HCT116 (cell line): ENCODE data around the gene SEPTIN11. TPM values are rescaled to one million over a fixed set of nuclear protein-coding genes. Genes with fewer than 3 reads are reported as not detected.
"Not testable (repeated sequence)": the region's sequence is repeated elsewhere in the genome, so short reads cannot be mapped to it uniquely, and the experiment has no call there.

Experiments
- ATAC-seq: fragments of 200-7000 bp; cut with Tn5 transposase; 2 replicates; pipeline ENCODE4 v1.9.1; 2020; ENCODE audit warnings: mild to moderate bottlenecking, moderate library complexity
- BruUV-seq: library from RNA; stranded (reverse); fragments of 400-500 nt; replicated peaks from 2 replicates; lab custom pipeline; 2021; lab: Mats Ljungman, UMichigan
- CTCF ChIA-PET: fragments of 300-600 bp; sonication (Branson Sonifier 250); formaldehyde crosslinking; loops from one replicate; lab custom pipeline; 2021; ENCODE audit warnings: antibody characterized with exemption; lab: Charles Lee
- POLR2A ChIA-PET: fragments of 300-600, 350-600 bp; sonication (Branson Sonifier 250); formaldehyde crosslinking; loops from one replicate; lab custom pipeline; 2021; ENCODE audit warnings: antibody characterized with exemption; lab: Charles Lee
- RAD21 ChIA-PET, 2 experiments: fragments of 300-600 bp; sonication (Branson Sonifier 250); formaldehyde crosslinking; loops; one replicate each; lab custom pipeline; 2023; ENCODE audit warnings: low total read pairs in 2 of 2; ENCODE audit not compliant: uncharacterized antibody in 2 of 2, unreplicated experiment in 2 of 2, low non-redundant PET in 1 of 2; lab: Charles Lee
- DNase-seq: peaks from one replicate; pipeline ENCODE4 v3.0.0-alpha.2; 2010; ENCODE audit warnings: low read depth, low spot score
- H2AFZ ChIP-seq: fragments of 200-600 bp; shearing (Covaris generic), sonication (generic); 2 replicates; pipeline ENCODE4 v1.6.1; 2017; ENCODE audit warnings: low read depth, mixed run types, mixed read lengths, antibody characterized with exemption, low read length; ENCODE audit not compliant: poor library complexity, severe bottlenecking
- H3K27ac ChIP-seq: 2 replicates; pipeline ENCODE4 v1.5.1; 2012; ENCODE audit warnings: low read depth, low read length
- H3K27me3 ChIP-seq: fragments of 200-600 bp; sonication (generic); 2 replicates; pipeline ENCODE4 v1.6.1; 2016; ENCODE audit warnings: mixed run types, low read length, mixed read lengths; ENCODE audit not compliant: insufficient read depth
- H3K36me3 ChIP-seq, 2 experiments: fragments of 200-500 bp in 1 of 2; fragments of 200-600 bp in 1 of 2; sonication (Bioruptor generic) in 1 of 2; sonication (generic) in 1 of 2; 2 replicates each; pipeline versions ENCODE4 v1.5.1 to v1.6.1; 2014 to 2016; ENCODE audit warnings: low read length in 2 of 2, inconsistent platforms in 1 of 2, mixed read lengths in 1 of 2, mixed run types in 1 of 2; ENCODE audit not compliant: insufficient read depth in 2 of 2, control insufficient read depth in 1 of 2
- H3K4me1 ChIP-seq, 2 experiments: fragments of 200-600 bp in 1 of 2; sonication (generic) in 1 of 2; 2 replicates each; pipeline versions ENCODE4 v1.5.1 to v1.6.1; 2012 to 2017; ENCODE audit warnings: low read length in 2 of 2, inconsistent platforms in 1 of 2, mild to moderate bottlenecking in 1 of 2, mixed read lengths in 1 of 2, mixed run types in 1 of 2, moderate library complexity in 1 of 2; ENCODE audit not compliant: insufficient read depth in 2 of 2, control insufficient read depth in 1 of 2
- H3K4me2 ChIP-seq: fragments of 200-600 bp; sonication (generic); 2 replicates; pipeline ENCODE4 v1.6.1; 2017; ENCODE audit warnings: mixed run types, low read length, mixed read lengths
- H3K4me3 ChIP-seq, 2 experiments: fragments of 200-600 bp in 1 of 2; sonication (generic) in 1 of 2; replicated peaks in 1 of 2; 2 replicates each; pipeline ENCODE4 v1.5.1; 2011 to 2016; ENCODE audit warnings: low read length in 2 of 2, control low read depth in 1 of 2, low read depth in 1 of 2, mild to moderate bottlenecking in 1 of 2, mixed read lengths in 1 of 2, mixed run types in 1 of 2
- H3K79me2 ChIP-seq: fragments of 200-600 bp; sonication (generic); 2 replicates; pipeline ENCODE4 v1.6.1; 2017; ENCODE audit warnings: mild to moderate bottlenecking, mixed run types, low read length, moderate library complexity, mixed read lengths; ENCODE audit not compliant: insufficient read depth
- H3K9ac ChIP-seq: fragments of 200-600 bp; sonication (generic); 2 replicates; pipeline ENCODE4 v1.6.1; 2016; ENCODE audit warnings: low read length, mixed read lengths
- H3K9me2 ChIP-seq: fragments of 200-600 bp; sonication (generic), shearing (Covaris generic); 2 replicates; pipeline ENCODE4 v1.6.1; 2017; ENCODE audit warnings: mixed run types, mild to moderate bottlenecking, moderate library complexity; ENCODE audit not compliant: insufficient read depth
- H3K9me3 ChIP-seq, 2 experiments: fragments of 200-500 bp in 1 of 2; fragments of 200-600 bp in 1 of 2; sonication (Bioruptor generic) in 1 of 2; sonication (generic) in 1 of 2; 2 replicates each; pipeline ENCODE4 v1.6.1; 2014 to 2017; ENCODE audit warnings: low read length in 2 of 2, mixed read lengths in 2 of 2, inconsistent platforms in 1 of 2, low read depth in 1 of 2, mild to moderate bottlenecking in 1 of 2, mixed run types in 1 of 2, moderate library complexity in 1 of 2; ENCODE audit not compliant: control insufficient read depth in 1 of 2, insufficient read depth in 1 of 2
- H4K20me1 ChIP-seq: fragments of 200-600 bp; sonication (generic), shearing (Covaris generic); 2 replicates; pipeline ENCODE4 v1.6.1; 2017; ENCODE audit warnings: mixed run types, mild to moderate bottlenecking, moderate library complexity; ENCODE audit not compliant: insufficient read depth
- ATF3 ChIP-seq: IDR thresholded peaks from 2 replicates; pipeline ENCODE4 v1.6.1; 2012
- CEBPB ChIP-seq: IDR thresholded peaks from 2 replicates; pipeline ENCODE4 v1.6.1; 2012; ENCODE audit warnings: low read depth
- CTCF ChIP-seq, 3 experiments: fragments of 200-600 bp in 1 of 3; sonication (generic) in 1 of 3; IDR thresholded peaks in 2 of 3; conservative IDR thresholded peaks in 1 of 3; 2 replicates each; pipeline ENCODE4 v1.5.1; 2012 to 2017; ENCODE audit warnings: low read depth in 2 of 3, low read length in 2 of 3, antibody characterized with exemption in 1 of 3, borderline replicate concordance in 1 of 3, control low read depth in 1 of 3, mild to moderate bottlenecking in 1 of 3, mixed read lengths in 1 of 3, mixed run types in 1 of 3, moderate library complexity in 1 of 3; ENCODE audit not compliant: insufficient read depth in 1 of 3
- EGR1 ChIP-seq: IDR thresholded peaks from 2 replicates; pipeline ENCODE4 v1.6.1; 2012; ENCODE audit warnings: low read depth
- ELF1 ChIP-seq: IDR thresholded peaks from 2 replicates; pipeline ENCODE4 v1.6.1; 2012; ENCODE audit warnings: low read depth, borderline replicate concordance
- EZH2phosphoT487 ChIP-seq: fragments of 200-600 bp; IDR thresholded peaks from 2 replicates; pipeline ENCODE4 v1.6.1; 2018; ENCODE audit warnings: antibody characterized with exemption, borderline replicate concordance
- JUND ChIP-seq: IDR thresholded peaks from 2 replicates; pipeline ENCODE4 v1.6.1; 2012
- POLR2A ChIP-seq: IDR thresholded peaks from 2 replicates; pipeline ENCODE4 v1.7.0; 2011; ENCODE audit warnings: borderline replicate concordance; ENCODE audit not compliant: insufficient read depth, insufficient read length; ENCODE audit errors: extremely low read depth
- REST ChIP-seq: IDR thresholded peaks from 2 replicates; pipeline ENCODE4 v1.6.1; 2012; ENCODE audit warnings: low read depth
- SP1 ChIP-seq: IDR thresholded peaks from 2 replicates; pipeline ENCODE4 v1.6.1; 2012; ENCODE audit warnings: low read depth
- YY1 ChIP-seq: IDR thresholded peaks from 2 replicates; pipeline ENCODE4 v1.6.1; 2011; ENCODE audit warnings: low read length, low read depth, moderate library complexity, mild to moderate bottlenecking; ENCODE audit not compliant: insufficient replicate concordance; ENCODE audit errors: extremely low read depth
- ZBTB33 ChIP-seq: IDR thresholded peaks from 2 replicates; pipeline ENCODE4 v1.6.1; 2011; ENCODE audit warnings: mild to moderate bottlenecking, low read length, moderate library complexity; ENCODE audit not compliant: insufficient replicate concordance; ENCODE audit errors: extremely low read depth
- ZNF274 ChIP-seq: fragments of 200-500 bp; sonication (Bioruptor generic); IDR thresholded peaks from 2 replicates; pipeline ENCODE4 v1.6.1; 2014; ENCODE audit warnings: mild to moderate bottlenecking, low read depth, low read length, inconsistent platforms
- intact Hi-C: fragments of 100-400 bp; cut with micrococcal nuclease; formaldehyde crosslinking; loops from 2 replicates; pipeline ENCODE4 v1.10.0; 2022
- total RNA-seq: library from RNA; stranded (reverse); gene quantifications from one replicate; pipeline ENCODE4 v1.2.1, GENCODE V29; 2021; ENCODE audit not compliant: unreplicated experiment

SEPTIN11 gene
- total RNA-seq, 1 experiment from 2014 or later = 94.4 TPM

- POLR2A ChIA-PET, H3K4me1 ChIP-seq, CTCF ChIA-PET, H3K27ac ChIP-seq, H3K36me3 ChIP-seq, RAD21 ChIA-PET, H2AFZ ChIP-seq, DNase-seq, H3K4me3 ChIP-seq, H3K9me2 ChIP-seq, H3K9me3 ChIP-seq, H3K27me3 ChIP-seq, ATAC-seq, H4K20me1 ChIP-seq, BruUV-seq, H3K9ac ChIP-seq, H3K4me2 ChIP-seq, intact Hi-C loops: not testable (repeated sequence)
- H3K79me2 ChIP-seq = peaks cover 82% of the 10 kb centered on the region
Observed at GRCh38 chr4:76963927-76964326, 14.4 kb downstream of the SEPTIN11 start.

DNA sequence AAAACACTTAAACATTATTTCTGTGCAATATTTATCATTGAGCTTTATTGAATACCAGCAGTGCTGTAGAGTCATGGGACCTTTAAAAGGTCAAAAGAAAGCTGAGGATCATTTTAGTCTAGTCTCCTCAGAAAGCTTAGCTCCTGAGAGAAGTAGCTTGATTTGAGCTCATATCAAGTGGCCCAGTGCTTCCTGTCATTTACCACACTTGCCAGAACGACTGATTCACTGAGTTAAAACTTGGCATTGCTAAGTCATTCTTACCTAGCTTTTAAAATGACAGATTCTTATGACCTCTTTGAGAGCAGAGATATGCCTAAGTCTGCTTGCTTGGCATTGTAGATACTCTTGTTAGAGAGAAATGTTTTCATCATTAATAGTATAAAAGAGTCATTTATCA lies 15.2 kb downstream of the SEPTIN11 start:
- Histone ChIP-seq H4K20me1 (no peaks in the 10 kb centered on the region), H3K27ac (no peak overlapping the region), H3K4me2 (no peak overlapping the region), H3K9me2 (no peaks in the 10 kb centered on the region), H3K27me3 (no peaks in the 10 kb centered on the region), H3K9me3 (no peaks in the 10 kb centered on the region), H3K4me1 (no peaks in the 10 kb centered on the region), H2AFZ (no peak overlapping the region), H3K79me2 (peaks cover 84% of the 10 kb centered on the region), H3K9ac (no peak overlapping the region), H3K36me3 (no peaks in the 10 kb centered on the region), H3K4me3 (no peak overlapping the region)
- no TSS peak for BruUV-seq
- ChIA-PET RAD21 (no interaction called here), CTCF (no interaction called here), POLR2A (interaction anchor here (0.9 kb wide), 1 partner anchor 14 kb away, joined by 3 read pairs; no protein-coding TSS in a partner anchor)
- DNase-seq (no peak), ATAC-seq (no peak)
- intact Hi-C loops = no loop called here
- no peak for TF ChIP-seq YY1
- no peak for TF ChIP-seq CTCF (IDR thresholded peaks at IDR 0.05 in 2 of 3, conservative IDR thresholded peaks at IDR 0.05 in 1 of 3; ENCODE audit: borderline replicate concordance in 1 of 3, insufficient read depth in 1 of 3, low read depth in 2 of 3, low read length in 2 of 3)
- no peak for TF ChIP-seq ZBTB33
- TF ChIP-seq JUND = no peak
- no peak for TF ChIP-seq ELF1
- TF ChIP-seq POLR2A = no peak
- no peak for TF ChIP-seq EGR1
- TF ChIP-seq EZH2phosphoT487 = no peak
- TF ChIP-seq ZNF274 = no peak
- no peak for TF ChIP-seq SP1
- TF ChIP-seq ATF3 = no peak
- TF ChIP-seq REST = no peak
- TF ChIP-seq CEBPB = no peak
